GM19452 (cell line): ENCODE measurements around the gene PARP3.

ENCODE experiments used
- ATAC-seq: cut with Tn5 transposase; IDR thresholded peaks from one replicate; pipeline ENCODE4 v1.9.1; 2021; ENCODE audit not compliant: unreplicated experiment

The PARP3 gene

GRCh38 chr3:51933471-51934138, 8.6 kb upstream of the PARP3 start:
- no peak for ATAC-seq

GRCh38 chr3:51934139-51934850, 7.9 kb upstream of the PARP3 start:
- ATAC-seq: no peak

- ATAC-seq: no peak
Measured at GRCh38 chr3:51934991-51935885, 6.9 kb upstream of the PARP3 start.

- ATAC-seq: no peak
Measured at GRCh38 chr3:51935886-51936755, 6.0 kb upstream of the PARP3 start.

- ATAC-seq: no peak
Measured at GRCh38 chr3:51937014-51937413, 5.1 kb upstream of the PARP3 start.

- ATAC-seq: no peak
Measured at GRCh38 chr3:51937611-51938450, 4.3 kb upstream of the PARP3 start.

- no peak for ATAC-seq
Measured at GRCh38 chr3:51938780-51939425, 3.3 kb upstream of the PARP3 start.

GRCh38 chr3:51940648-51941462, 1.3 kb upstream of the PARP3 start:
- no peak for ATAC-seq

GRCh38 chr3:51941463-51941797, 733 bp upstream of the PARP3 start:
- no peak for ATAC-seq

- no peak for ATAC-seq
Measured at GRCh38 chr3:51942603-51943450, 664 bp downstream of the PARP3 start.

GRCh38 chr3:51943451-51944391, 1.6 kb downstream of the PARP3 start:
- no peak for ATAC-seq

GRCh38 chr3:51944451-51945021, 2.4 kb downstream of the PARP3 start:
- ATAC-seq: no peak

- no peak for ATAC-seq
Measured at GRCh38 chr3:51945031-51945840, 3.1 kb downstream of the PARP3 start.

GRCh38 chr3:51945926-51946705, 4.0 kb downstream of the PARP3 start:
- no peak for ATAC-seq

- ATAC-seq: no peak
Measured at GRCh38 chr3:51946796-51947195, 4.6 kb downstream of the PARP3 start.
